Loucy (cell line): ENCODE measurements around the gene TNRC6C.

Source experiments
- H2AFZ ChIP-seq: fragments of 200-600 bp; sonication (generic); 2 replicates; pipeline ENCODE4 v1.6.0; 2016; ENCODE audit warnings: antibody characterized with exemption, mild to moderate bottlenecking, low read length, moderate library complexity
- H3F3A ChIP-seq: fragments of 200-600 bp; 2 replicates; pipeline ENCODE4 v1.6.0; 2016; ENCODE audit warnings: antibody characterized with exemption, low read depth, mild to moderate bottlenecking
- H3K27me3 ChIP-seq: fragments of 200-600 bp; sonication (generic); 2 replicates; pipeline ENCODE4 v1.6.1; 2014; ENCODE audit warnings: low read length, mild to moderate bottlenecking; ENCODE audit not compliant: insufficient read depth, poor library complexity, severe bottlenecking
- H3K36me3 ChIP-seq: fragments of 200-600 bp; sonication (generic); 2 replicates; pipeline ENCODE4 v1.6.1; 2016; ENCODE audit warnings: low read length; ENCODE audit not compliant: insufficient read depth
- H3K4me1 ChIP-seq: fragments of 200-600 bp; sonication (generic); 2 replicates; pipeline ENCODE4 v1.5.1; 2014; ENCODE audit warnings: low read length, mild to moderate bottlenecking; ENCODE audit not compliant: insufficient read depth, poor library complexity, severe bottlenecking
- H3K4me2 ChIP-seq: fragments of 200-600 bp; sonication (generic); 2 replicates; pipeline ENCODE4 v1.6.0; 2014; ENCODE audit warnings: antibody characterized with exemption, low read length, low read depth, mild to moderate bottlenecking; ENCODE audit not compliant: poor library complexity, severe bottlenecking
- H3K4me3 ChIP-seq: fragments of 200-600 bp; sonication (generic); 2 replicates; pipeline ENCODE4 v1.5.1; 2014; ENCODE audit warnings: low read length, mild to moderate bottlenecking, mixed read lengths; ENCODE audit not compliant: poor library complexity, severe bottlenecking
- H3K79me2 ChIP-seq: fragments of 200-600 bp; sonication (generic); 2 replicates; pipeline ENCODE4 v1.6.1; 2014; ENCODE audit warnings: low read length; ENCODE audit not compliant: insufficient read depth
- H3K9ac ChIP-seq: fragments of 200-600 bp; sonication (generic); 2 replicates; pipeline ENCODE4 v1.6.0; 2014; ENCODE audit warnings: mild to moderate bottlenecking, low read depth, low read length, moderate library complexity; ENCODE audit not compliant: poor library complexity, severe bottlenecking
- H3K9me2 ChIP-seq: fragments of 200-600 bp; sonication (generic); replicated peaks from 2 replicates; pipeline ENCODE4 v1.6.1; 2016; ENCODE audit warnings: low read depth, low read length, mixed read lengths
- H3K9me3 ChIP-seq: fragments of 200-600 bp; sonication (generic); 2 replicates; pipeline ENCODE4 v1.6.1; 2014; ENCODE audit warnings: mild to moderate bottlenecking, antibody characterized with exemption, low read length, low read depth; ENCODE audit not compliant: insufficient read depth
- H4K20me1 ChIP-seq: fragments of 200-600 bp; sonication (generic); 2 replicates; pipeline ENCODE4 v1.6.0; 2014; ENCODE audit warnings: antibody characterized with exemption, low read length, mild to moderate bottlenecking; ENCODE audit not compliant: insufficient read depth, poor library complexity, severe bottlenecking
- EZH2phosphoT487 ChIP-seq: fragments of 200-600 bp; IDR thresholded peaks from 2 replicates; pipeline ENCODE4 v1.6.1; 2018; ENCODE audit warnings: antibody characterized with exemption, mild to moderate bottlenecking, moderate library complexity, borderline replicate concordance
- TF ChIP-seq, protein P1 (sequence below): fragments of 200-600 bp; sonication (generic); conservative IDR thresholded peaks from 2 replicates; pipeline ENCODE4 v1.5.1; 2014; ENCODE audit warnings: mild to moderate bottlenecking, antibody characterized with exemption, low read length

Gene TNRC6C

DNA sequence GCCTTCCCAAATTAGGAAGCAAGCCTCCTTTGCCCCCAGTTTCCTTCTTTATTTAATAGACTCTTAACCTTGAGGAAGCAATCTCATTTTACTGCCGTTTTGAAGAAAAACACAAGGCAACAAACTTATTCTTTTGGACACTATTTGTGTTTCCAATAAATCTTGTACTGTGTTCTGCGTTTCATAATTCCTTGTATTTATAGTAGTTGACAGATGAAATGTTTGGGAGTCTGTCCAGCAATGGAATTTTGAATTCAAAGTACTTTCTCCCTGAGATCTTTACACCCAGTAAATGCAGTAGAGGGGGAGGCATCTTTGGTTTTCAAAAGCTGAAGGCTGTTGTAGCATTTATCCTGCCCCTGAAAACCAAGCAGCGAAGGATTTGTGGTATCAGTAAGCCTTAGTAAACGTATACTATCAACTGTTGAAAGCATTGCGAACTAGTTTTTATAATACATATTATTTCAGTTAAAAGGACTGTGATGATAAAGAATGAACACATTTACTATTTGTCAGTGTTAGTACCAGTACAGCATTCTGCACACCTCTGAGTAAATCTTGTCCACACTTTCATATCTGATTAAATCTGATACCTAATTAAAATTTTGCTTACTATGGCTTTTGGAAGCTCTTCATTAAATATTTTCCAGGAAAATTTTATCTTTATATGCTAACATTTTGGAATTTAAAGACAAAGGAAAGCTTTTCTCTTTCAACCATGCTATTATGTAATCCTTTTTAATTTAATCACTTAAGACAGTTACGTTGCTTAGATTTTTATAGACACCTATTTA is 83.1 kb downstream of the TNRC6C start:
- Histone ChIP-seq H3K9me3 (no peaks in the 10 kb centered on the region), H3K4me2 (no peak overlapping the region), H3K79me2 (peaks cover 35% of the 10 kb centered on the region), H3K9ac (no peak overlapping the region), H3K4me3 (no peak overlapping the region), H3K27me3 (no peaks in the 10 kb centered on the region), H2AFZ (no peak overlapping the region), H3K36me3 (peaks cover 73% of the 10 kb centered on the region; the same call in 1 of the 2 replicates), H4K20me1 (peaks cover 3% of the 10 kb centered on the region), H3F3A (no peaks in the 10 kb centered on the region), H3K4me1 (no peaks in the 10 kb centered on the region), H3K9me2 (no peaks in the 10 kb centered on the region)
- TF ChIP-seq, protein P1, sequence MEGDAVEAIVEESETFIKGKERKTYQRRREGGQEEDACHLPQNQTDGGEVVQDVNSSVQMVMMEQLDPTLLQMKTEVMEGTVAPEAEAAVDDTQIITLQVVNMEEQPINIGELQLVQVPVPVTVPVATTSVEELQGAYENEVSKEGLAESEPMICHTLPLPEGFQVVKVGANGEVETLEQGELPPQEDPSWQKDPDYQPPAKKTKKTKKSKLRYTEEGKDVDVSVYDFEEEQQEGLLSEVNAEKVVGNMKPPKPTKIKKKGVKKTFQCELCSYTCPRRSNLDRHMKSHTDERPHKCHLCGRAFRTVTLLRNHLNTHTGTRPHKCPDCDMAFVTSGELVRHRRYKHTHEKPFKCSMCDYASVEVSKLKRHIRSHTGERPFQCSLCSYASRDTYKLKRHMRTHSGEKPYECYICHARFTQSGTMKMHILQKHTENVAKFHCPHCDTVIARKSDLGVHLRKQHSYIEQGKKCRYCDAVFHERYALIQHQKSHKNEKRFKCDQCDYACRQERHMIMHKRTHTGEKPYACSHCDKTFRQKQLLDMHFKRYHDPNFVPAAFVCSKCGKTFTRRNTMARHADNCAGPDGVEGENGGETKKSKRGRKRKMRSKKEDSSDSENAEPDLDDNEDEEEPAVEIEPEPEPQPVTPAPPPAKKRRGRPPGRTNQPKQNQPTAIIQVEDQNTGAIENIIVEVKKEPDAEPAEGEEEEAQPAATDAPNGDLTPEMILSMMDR, result no peak
- TF ChIP-seq EZH2phosphoT487, result no peak

DNA sequence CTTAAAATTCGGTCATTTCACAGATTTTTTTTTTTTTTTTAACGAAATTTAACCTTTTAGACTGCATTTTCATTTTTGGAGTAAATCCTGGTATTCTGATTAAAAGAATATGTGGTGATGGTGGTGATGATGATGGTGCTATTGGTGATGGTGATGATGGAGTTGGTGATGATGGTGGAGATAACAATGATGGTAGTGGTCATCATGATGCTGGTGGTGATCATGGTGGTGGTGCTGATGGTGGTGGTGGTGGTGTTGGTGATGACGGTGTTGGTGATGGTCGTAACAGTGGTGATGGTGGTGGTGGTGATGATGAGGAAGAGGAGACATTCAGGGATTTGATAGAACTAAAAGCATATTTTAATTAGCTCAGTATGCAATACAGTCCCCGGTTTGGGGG is 84.0 kb downstream of the TNRC6C start:
- Histone ChIP-seq H3K4me3 (no peak overlapping the region), H3K79me2 (peaks cover 42% of the 10 kb centered on the region), H3F3A (no peaks in the 10 kb centered on the region), H3K4me2 (no peak overlapping the region), H4K20me1 (peaks cover 3% of the 10 kb centered on the region), H2AFZ (no peak overlapping the region), H3K9me2 (no peaks in the 10 kb centered on the region), H3K9me3 (no peaks in the 10 kb centered on the region), H3K36me3 (peaks cover 72% of the 10 kb centered on the region; the same call in 1 of the 2 replicates), H3K4me1 (no peaks in the 10 kb centered on the region), H3K9ac (no peak overlapping the region), H3K27me3 (no peaks in the 10 kb centered on the region)
- TF ChIP-seq EZH2phosphoT487, result no peak
- TF ChIP-seq, protein P1, result no peak

DNA sequence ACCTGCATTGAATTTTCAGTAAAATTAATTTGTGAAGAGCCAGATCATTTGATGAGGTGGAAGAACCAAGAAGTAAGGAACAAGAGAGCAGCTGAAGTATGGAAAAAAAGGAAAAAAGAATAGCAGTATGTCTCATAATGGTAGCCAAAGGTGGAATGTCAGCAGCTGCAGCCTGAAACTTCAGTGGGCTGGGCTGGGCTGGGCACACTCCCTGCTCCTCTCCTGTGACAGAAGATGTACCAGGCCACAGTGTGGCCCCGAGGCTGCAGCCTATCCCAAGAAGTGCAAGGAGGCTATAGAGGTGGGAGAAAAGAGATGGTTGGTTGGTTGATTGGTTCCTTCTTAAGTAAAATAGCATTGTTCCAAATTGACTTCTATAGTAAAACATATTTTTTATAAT is 84.5 kb downstream of the TNRC6C start:
- Histone ChIP-seq H3K4me1 (no peaks in the 10 kb centered on the region), H3F3A (no peaks in the 10 kb centered on the region), H3K9me2 (no peaks in the 10 kb centered on the region), H3K79me2 (peaks cover 42% of the 10 kb centered on the region), H3K36me3 (peaks cover 67% of the 10 kb centered on the region; the same call in 1 of the 2 replicates), H3K4me2 (no peak overlapping the region), H3K4me3 (no peak overlapping the region), H3K9me3 (no peaks in the 10 kb centered on the region), H2AFZ (no peak overlapping the region), H3K27me3 (no peaks in the 10 kb centered on the region), H4K20me1 (peaks cover 3% of the 10 kb centered on the region), H3K9ac (no peak overlapping the region)
- TF ChIP-seq, protein P1, result no peak
- TF ChIP-seq EZH2phosphoT487, result no peak
